OCI-M1 (cell line): ENCODE data around the gene BCAS2.
"Not testable (repeated sequence)": the region's sequence is repeated elsewhere in the genome, so short reads cannot be mapped to it uniquely, and the experiment has no call there.

Experiments used
- DNase-seq: peaks from one replicate; lab custom pipeline; 2025; lab: John Stamatoyannopoulos, UW

The BCAS2 gene

DNA sequence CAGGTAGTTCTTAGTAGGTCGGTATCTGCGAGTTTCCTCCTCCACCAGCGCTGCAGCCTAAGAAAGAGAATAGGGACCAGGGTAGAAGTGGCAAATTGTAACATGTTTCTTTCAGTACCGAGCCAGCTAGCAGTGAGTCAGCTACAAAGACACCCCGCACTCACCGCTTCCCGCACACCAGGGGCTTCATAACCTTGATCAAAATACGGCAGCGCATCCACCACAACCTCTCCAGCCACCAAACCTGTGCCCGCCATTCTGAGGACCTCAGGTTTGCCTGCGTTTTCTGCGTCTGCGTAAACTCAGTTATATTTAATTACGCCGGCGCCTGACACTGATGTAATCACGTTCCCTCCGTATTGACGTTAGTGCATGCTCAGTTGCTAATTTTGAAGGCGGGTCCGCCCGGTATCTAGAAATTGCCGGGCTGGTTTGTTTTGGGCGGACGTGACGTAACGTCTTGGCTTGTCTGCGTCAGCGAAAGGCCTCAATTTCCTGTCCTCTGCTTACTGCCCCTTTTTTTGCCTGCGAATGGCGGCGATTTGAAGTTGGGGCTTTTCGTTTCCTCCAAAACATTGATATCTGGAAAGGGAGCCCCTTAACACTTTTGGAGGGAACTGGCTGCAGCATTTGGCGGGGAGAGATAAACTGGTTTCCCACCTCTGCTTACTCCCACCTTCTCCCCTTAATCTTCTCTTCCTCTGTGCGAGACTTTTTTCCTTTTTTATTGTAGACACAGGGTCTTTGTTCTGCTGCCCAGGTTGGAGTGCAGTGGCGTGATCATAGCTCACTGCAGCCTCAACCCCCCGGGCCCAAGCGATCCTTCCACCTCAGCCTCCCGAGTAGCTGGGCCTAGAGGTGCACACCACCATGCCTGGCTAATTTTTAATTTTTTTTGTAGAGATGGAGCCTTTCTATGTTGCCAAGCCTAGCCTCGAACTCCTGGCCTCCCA lies at the start of gene BCAS2:
Gene BCAS2 (minus strand): TSS at position 281 of the 953 bp plus-strand sequence. CDS start 24 bp downstream, at position 257.
- peak; percentile 98 for DNase-seq

DNA sequence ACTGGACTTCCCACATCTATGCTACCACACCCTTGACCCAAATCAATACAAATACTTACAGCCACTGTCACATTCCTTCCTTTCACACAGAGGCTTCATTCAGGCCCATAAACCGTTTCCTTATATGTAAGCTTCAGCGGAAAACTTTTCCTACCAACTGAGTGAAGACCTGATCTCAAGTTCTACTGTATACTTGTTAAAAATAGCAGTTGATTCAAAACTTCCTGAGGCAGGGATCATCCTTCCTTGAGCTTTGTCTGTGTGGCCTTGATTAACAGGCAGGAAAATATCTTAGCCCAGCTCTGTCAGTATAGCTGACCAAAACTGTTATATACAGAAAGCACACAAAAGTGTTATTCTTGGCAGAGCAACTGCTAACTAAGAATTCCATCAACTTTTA lies 45.7 kb upstream of the BCAS2 start:
- no peak for DNase-seq

- no peak for DNase-seq
These were observed 41.9 kb upstream of the BCAS2 start for GRCh38 chr1:114623364-114623763.

DNA sequence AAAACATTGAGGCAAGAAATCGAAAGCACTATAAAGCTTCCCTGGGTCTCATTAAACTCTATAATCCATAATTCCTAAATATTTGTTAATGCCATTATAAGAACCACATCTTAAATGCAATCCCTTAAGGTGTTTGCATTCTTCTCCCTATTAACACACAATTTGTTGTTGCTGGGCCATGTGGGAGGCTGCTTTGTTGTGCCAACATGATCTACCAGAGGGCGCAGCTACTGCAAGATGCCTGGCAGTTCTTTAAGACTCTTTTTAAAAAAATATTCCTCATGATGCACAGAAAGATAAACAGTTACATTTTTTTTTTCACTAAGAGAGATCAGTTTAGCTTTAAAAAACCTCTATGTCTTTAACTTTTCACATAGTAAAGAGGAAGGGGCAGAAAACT lies 39.0 kb upstream of the BCAS2 start:
- no peak for DNase-seq

GRCh38 chr1:114618606-114619005 lies 37.2 kb upstream of the BCAS2 start:
- DNase-seq = no peak

GRCh38 chr1:114610546-114611245 lies 29.3 kb upstream of the BCAS2 start:
- no peak for DNase-seq

DNA sequence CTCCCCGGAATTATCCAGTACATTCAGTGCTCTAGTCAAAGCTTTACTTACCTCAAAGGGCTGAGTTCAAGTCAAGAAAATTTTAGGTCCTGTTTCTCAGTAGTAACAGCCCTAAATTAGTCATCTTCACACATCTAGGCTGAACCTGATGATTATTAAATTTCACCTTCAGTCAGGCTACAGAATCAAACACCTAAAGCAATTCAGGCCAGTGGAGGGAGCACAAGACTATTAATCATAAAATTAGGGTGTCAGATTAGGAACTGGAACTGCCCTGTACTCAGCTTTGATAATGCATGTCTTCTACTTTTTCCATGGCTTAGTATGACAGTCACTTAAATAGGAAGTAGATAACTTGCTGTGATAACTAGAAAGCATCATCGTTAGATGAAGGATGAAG lies 28.4 kb upstream of the BCAS2 start:
- no peak for DNase-seq

DNA sequence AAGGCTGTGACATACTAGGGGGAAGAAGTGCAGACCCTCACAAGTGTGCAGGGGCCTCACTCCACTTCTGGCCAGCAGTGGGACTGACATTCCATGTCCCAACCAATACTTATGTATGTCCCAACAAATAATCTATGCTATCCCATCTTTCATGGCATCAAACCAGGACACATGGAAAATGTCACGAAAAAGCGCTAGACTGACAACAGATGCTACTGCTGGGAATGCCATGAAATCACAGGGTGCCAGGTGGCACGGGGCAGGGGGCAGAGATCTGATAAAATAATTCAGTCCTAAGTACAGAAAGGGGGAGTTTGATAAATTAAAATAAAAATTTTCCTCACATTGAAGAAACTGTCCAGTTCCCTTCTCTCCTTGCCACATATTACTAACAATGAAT lies 27.6 kb upstream of the BCAS2 start:
- no peak for DNase-seq

- no peak for DNase-seq
These were observed 25.8 kb upstream of the BCAS2 start for GRCh38 chr1:114607223-114607622.

DNA sequence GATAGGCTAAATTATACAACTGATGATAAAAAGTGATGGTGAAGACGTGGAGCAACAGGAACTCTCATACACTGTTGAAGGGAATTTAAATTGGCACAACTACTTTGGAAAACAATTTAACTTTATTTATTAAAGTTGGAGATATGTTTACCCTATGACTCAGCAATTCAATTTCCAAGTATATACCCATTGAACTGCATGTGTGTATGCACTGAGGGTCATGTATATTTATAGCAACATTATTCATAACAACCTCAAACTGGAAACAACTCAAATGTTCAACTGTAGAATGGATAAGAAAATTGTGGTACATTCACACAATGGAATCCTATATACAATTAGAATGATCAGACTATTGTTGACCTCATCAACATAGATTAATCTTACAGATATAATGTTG lies 16.5 kb upstream of the BCAS2 start:
- no peak for DNase-seq

DNA sequence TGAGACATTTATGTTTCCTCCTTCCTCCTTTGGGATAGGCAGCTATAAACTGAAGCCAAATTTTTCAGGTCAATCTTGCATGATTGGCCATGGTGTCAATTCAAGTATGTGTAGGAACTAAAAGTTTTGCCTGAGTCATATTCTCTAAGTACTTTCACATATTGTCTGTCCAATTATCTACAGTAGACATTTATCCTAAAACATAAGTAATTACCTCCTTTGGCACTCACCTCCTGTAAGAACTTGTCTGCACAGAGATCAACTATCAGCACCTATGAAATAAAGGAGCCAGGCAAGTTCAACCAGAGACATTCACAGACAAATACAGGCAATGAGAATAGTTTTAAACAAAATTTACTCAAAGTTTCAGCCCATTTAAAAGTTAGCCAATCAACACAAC lies 14.2 kb upstream of the BCAS2 start:
- no peak for DNase-seq

GRCh38 chr1:114594046-114594445 lies 12.6 kb upstream of the BCAS2 start:
- no peak for DNase-seq

GRCh38 chr1:114589122-114589521 lies 7.7 kb upstream of the BCAS2 start:
- DNase-seq = no peak

GRCh38 chr1:114588196-114588689 lies 6.8 kb upstream of the BCAS2 start:
- DNase-seq = no peak

DNA sequence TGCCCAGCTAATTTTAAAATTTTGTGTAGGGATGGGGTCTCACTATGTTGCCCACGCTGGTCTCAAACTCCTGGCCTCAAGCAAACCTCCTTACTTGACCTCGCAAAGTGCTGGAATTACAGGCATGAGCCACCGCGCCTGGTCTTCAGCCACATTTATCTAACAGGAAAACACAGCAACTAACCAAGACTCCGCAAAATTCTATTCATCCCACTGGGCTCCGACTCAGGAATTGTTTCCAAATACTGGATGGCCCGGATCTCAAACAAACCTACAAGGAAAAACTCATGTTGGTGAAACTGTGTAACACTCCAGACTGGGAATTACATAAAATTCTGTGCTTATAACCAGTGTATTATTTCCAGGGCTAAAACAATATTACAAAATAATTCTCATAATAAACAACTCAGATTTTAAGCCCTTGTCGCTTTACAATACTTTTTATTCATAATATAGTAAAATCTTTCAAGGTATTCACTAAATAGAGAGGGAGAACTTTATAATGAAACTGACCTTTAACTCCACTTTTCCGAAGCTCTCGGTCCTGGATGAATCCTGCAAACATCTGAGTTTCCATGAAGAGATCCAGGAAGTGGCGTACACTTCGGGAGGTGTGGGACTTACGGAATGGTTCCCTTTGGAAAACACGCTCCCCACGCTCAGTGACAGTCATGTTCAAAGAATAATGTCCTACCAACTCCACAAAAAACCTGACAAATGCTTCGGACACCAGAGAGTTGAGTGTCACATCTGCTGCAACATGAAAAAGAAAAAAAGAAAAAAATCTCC lies 6.0 kb upstream of the BCAS2 start:
- no peak for DNase-seq

GRCh38 chr1:114586513-114587047 lies 5.2 kb upstream of the BCAS2 start:
- no peak for DNase-seq

GRCh38 chr1:114585231-114585630 lies 3.8 kb upstream of the BCAS2 start:
- DNase-seq = no peak

DNA sequence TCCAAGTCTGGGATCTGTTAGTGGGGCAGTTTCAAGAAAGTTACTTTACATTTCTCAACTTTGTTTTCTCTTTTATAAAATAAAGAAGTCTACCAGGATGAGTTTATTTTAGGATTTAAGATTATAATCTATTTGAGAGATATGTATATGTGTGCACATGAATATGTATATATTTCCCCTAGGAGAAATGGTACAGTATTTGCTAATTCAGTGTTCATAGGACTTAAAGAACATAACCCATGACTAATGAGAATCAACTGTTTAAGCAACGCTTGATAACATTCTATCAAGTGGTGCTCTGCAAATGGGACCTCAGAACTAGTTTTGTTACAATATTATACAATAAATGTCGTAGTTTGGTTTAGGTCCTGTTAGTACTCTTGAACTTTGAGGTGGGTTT lies 7.0 kb downstream of the BCAS2 start:
- DNase-seq = no peak

GRCh38 chr1:114564141-114564540 lies 17.3 kb downstream of the BCAS2 start:
- DNase-seq = no peak

DNA sequence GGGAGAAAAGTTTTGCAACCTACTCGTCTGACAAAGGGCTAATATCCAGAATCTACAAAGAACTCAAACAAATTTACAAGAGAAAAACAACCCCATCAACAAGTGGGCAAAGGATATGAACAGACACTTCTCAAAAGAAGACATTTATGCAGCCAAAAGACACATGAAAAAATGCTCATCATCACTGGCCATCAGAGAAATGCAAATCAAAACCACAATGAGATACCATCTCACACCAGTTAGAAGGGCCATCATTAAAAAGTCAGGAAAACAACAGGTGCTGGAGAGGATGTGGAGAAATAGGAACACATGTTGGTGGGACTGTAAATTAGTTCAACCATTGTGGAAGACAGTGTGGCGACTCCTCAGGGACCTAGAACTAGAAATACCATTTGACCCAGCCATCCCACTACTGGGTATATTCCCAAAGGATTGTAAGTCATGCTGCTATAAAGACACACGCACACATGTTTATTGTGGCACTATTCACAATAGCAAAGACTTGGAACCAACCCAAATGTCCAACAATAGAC lies 18.4 kb downstream of the BCAS2 start:
- not testable (repeated sequence) for DNase-seq

DNA sequence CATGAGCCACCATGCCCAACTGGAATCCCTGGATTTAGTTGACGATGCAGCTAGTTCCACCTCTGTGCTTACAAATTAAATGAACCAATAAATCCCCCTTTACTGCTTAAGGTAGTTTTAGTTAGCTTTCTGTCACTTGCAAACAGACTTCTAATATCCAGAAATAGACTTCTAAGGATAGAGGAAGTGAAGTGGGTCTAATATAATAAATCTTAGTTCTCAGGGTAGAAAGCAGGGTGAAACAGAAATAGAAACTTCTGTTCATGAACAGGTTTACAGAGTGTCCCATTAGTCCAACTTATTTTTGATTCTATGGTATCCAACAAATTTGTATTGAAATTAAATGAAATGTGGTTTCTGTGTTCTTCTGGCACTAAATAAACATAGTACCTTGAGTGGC lies 20.1 kb downstream of the BCAS2 start:
- no peak for DNase-seq

DNA sequence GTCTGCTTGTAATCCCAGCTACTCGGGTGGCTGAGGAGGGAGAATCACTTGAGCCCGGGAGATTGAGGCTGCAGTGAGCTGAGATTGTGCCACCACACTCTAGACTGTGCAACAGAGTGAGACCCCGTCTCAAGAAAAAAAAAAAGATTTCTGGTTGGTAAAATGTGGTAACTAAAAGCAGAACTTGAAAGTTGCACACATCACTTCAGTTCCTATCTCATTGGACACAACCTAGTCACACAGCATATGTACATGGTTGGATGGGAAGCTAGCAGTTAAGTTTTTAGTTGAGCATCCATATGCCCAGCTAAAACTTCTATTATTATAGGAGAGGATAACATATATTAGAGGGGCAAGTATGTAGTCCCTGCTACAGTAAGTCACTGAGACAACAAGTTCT lies 22.1 kb downstream of the BCAS2 start:
- DNase-seq = no peak
